GM18519 (cell line): Measurements from ENCODE around the gene USP10.

Source experiments
- ATAC-seq: cut with Tn5 transposase; IDR thresholded peaks from one replicate; pipeline ENCODE4 v1.9.1; 2021; ENCODE audit warnings: mild to moderate bottlenecking, moderate library complexity; ENCODE audit not compliant: unreplicated experiment, low FRiP score

Gene USP10, protein sequence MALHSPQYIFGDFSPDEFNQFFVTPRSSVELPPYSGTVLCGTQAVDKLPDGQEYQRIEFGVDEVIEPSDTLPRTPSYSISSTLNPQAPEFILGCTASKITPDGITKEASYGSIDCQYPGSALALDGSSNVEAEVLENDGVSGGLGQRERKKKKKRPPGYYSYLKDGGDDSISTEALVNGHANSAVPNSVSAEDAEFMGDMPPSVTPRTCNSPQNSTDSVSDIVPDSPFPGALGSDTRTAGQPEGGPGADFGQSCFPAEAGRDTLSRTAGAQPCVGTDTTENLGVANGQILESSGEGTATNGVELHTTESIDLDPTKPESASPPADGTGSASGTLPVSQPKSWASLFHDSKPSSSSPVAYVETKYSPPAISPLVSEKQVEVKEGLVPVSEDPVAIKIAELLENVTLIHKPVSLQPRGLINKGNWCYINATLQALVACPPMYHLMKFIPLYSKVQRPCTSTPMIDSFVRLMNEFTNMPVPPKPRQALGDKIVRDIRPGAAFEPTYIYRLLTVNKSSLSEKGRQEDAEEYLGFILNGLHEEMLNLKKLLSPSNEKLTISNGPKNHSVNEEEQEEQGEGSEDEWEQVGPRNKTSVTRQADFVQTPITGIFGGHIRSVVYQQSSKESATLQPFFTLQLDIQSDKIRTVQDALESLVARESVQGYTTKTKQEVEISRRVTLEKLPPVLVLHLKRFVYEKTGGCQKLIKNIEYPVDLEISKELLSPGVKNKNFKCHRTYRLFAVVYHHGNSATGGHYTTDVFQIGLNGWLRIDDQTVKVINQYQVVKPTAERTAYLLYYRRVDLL

DNA sequence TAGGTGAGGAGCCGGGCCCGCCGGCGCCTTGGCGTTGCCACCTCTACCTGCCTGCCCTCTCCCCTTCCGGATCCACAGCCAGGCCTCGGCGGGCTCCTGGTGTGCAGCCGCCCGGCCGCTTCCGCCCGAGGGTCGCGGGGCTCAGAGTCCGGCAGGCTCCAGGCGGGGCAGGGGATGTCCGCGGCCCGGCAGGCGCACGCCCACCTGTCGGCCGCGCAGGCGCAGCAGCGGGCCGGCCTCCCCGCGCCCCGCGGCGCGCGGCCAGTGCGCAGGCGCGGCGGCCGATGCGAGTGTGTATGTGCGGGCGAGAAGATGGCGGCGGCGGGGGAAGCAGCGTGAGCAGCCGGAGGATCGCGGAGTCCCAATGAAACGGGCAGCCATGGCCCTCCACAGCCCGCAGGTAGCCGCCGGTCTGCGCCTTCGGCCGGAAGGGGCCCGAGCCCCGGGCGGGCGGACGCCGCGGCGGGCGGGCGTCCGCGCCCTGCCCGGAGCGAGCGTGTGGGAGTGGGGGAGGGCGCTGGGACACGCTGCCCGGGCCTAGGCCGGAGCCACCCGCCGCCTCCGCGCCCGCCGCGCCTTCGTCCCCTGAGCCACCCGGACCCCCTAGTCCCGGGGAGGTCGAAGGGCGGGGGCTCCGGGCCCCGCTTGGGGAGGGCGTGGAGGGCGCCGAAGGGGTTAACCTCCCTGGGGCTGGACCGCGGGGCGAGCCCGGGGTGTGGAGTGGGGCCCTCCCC is at the start of gene USP10:
Gene USP10 (plus strand): TSS at position 289 of the 734 bp plus-strand sequence. CDS start 91 bp downstream, at position 380.
- ATAC-seq: peak; percentile 46

DNA sequence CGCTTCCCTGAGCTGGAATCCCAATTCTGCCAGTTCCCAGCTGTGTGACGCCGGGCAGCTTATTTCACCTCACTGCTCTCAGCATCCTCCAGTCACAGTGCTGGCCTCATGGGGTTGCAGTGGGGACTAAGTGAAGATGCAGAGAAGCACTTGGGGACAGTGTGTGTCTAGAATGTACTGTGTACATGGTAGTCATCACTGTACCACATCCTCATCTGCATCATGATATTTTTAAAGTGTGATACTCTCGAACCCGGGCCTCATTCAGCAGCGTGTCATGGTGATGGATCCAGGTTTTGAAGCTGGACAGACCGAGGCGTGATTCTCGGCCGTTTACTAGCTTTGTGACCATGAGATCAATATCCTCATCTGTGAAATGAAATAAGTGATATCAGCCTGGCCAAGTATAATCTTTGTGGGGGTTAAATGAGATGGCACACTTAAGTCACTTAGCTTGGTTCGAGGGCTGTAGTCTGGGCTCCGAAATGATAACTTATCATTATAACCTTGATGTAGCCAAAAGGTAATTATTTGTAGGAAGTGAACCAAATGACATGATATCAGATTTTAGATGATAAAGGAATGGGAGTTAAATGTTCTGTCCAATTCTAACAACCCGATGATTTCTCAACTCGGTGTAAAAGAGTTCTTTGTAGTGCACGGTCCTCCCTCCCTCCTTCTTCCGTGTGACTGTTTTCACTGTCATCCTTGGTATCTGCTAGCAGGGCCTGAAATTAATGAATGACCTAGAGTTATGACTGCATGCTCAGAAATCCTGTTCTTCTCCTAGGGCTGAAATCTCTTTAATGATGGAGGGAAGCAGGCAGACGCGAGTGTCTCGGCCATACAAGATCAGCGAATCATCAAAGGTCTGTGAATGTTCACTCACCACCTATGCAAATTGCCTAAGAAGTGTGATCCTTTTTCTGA is 49.5 kb upstream of the USP10 start:
- ATAC-seq: no peak

DNA sequence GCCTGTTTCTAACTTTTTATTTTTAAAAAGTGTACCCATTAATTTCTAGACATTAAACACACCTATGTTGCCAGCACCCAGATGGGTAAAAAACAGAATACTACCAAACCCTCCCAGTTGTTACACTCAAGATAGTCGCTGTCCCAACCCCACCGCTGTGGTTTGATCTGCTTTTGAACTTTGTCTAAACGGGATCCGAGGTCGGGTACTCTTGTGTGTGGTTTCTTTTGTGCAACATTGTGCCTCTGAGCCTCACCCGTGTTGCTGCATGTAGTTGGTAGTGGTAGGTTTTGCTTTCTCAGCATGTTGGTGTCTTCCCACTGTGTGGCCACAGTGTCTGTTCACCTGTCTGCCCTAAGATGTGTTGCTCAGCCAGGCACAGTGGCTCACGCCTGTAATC is 47.2 kb upstream of the USP10 start:
- ATAC-seq: no peak

DNA sequence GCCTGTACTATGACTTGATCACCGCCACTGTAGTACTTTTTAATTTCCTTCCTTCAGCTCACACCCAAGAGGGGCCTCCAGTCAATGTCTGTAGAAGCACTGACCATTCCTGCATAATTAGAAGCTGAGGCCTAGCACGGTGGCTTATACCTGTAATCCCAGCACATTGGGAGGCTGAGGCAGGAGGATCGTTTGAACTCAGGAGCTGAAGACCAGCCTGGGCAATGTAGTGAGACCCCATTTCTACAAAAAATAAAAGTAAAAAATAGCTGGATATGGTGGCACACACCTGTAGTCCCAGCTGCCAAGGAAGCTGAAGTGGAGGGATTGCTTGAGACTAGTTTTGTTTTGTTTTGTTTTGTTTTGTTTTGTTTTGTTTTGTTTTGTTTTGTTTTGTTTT is 45.6 kb upstream of the USP10 start:
- ATAC-seq: no peak

DNA sequence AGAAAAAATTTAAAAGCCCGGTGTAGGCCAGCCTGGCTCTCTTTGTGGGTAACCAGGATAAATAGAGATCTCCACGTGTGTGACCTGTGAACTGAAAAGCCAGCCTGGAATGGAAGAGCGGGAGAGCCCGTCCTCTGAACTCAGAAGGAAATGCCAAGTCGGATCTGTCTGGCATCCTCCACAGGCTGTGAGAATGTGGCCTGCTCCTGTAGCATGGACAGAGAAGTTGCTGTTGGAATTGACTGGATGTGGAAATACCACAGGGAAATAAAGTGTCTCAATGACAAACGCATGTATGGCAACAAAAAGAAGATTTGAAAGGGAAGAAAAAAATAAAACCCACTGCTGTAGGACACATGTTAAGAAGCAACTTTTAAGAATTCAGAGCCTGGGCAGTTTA is 44.8 kb upstream of the USP10 start:
- no peak for ATAC-seq

DNA sequence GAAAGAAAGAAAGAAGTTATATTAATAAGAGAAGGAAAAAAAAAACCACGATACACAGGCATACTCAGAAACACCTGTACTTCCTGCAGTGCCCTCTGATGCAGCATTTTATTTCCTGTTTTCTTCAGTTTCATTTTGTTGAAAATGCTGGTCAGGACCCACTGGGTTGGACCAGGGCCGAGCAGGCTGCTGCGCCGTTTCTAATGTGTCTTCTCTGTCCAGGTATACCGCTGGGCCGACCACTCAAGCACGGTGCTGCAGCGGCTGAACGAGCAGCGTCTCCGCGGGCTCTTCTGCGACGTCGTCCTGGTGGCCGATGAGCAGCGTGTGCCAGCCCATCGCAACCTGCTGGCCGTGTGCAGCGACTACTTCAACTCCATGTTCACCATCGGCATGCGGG is 43.2 kb upstream of the USP10 start:
- no peak for ATAC-seq

DNA sequence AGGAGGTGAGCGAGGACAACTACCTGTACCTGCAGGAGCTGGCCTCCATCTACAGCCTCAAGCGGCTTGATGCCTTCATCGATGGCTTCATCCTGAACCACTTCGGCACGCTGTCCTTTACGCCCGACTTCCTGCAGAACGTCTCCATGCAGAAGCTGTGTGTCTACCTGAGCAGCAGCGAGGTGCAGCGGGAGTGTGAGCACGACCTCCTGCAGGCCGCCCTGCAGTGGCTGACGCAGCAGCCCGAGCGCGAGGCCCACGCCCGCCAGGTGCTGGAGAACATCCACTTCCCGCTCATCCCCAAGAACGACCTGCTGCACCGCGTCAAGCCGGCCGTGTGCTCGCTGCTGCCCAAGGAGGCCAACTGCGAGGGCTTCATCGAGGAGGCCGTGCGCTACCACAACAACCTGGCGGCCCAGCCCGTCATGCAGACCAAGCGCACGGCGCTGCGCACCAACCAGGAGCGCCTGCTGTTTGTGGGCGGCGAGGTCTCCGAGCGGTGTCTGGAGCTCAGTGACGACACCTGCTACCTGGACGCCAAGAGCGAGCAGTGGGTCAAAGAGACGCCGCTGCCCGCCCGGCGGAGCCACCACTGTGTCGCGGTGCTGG is 42.5 kb upstream of the USP10 start:
- ATAC-seq: no peak

DNA sequence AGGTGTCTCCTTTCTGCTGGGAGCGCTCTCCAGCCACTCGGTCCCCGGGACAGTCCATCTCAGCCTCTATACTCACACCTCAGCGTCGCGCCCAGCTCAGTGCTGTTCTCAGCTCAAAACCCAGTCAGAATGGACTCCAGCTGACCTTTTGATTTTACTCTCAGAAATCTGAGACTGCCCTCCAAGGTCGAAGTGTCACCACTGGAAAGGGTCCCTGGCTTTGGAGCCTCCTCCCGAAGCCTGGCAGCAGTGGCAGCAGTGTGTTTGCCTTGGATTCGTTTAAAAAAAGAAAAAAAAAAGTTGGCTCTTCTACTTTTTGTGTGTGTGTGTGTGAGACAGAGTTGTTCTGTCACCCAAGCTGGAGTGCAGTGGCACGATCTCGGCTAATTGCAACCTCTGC is 41.1 kb upstream of the USP10 start:
- no peak for ATAC-seq

DNA sequence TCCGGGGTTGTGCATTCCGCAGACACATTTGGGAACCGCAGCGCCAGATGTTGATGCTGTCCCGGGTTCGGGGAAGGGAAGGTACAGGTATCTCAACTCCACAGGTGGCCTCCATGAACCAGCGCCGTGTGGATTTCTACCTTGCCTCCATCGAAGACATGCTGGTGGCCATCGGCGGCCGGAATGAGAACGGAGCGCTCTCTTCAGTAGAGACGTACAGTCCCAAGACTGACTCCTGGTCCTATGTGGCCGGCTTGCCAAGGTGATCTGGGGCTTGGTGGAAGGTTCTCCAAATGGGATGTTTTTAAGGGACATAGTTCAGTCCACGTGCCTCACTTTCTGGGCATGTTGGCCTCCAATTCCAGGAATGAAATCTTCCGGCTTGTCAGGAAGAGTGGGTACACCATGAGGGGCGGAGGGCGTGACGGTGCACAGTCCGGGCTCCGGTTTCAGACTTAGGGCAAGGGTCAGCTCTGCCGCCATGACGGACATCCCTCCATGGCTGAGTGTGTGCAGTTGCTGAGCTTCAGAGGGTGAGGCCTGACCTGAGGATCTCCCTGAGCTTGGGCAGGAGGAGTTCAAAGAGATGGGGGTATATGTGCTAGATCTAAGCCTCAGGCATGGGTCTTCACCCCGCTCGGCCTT is 40.0 kb upstream of the USP10 start:
- ATAC-seq: no peak

DNA sequence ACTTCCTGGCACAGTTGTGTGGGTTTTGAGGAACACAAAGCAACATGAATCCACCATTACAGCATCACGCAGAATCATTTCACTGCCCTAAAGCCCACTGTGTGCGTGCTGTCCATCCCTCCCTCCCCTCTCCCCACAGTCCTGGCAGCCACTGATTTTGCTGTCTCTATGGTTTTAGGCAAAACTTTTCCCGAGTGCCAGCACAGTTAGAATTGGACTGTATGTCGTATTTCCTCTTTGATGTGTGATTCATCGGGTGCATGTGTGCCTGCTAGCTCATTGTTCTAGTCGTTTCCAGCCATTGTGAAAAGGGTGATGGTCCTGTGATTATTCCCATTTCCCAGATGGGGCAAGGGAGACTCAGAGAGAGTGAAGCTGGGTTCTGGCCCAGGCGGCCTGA is 38.8 kb upstream of the USP10 start:
- no peak for ATAC-seq

DNA sequence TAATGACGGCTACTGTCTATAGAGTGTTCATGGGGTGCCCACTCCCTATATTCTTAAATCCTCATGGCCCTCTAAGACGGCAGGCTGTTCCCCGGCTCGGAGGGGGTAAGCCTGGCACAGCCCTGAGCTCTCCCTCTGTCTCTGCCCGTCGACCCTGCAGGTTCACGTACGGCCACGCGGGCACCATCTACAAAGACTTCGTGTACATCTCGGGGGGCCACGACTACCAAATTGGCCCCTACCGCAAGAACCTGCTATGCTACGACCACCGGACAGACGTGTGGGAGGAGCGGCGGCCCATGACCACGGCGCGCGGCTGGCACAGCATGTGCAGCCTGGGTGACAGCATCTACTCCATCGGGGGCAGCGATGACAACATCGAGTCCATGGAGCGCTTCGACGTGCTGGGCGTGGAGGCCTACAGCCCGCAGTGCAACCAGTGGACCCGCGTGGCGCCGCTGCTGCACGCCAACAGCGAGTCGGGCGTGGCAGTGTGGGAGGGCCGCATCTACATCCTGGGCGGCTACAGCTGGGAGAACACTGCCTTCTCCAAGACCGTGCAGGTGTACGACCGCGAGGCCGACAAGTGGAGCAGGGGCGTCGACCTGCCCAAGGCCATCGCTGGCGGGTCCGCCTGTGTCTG is 38.3 kb upstream of the USP10 start:
- ATAC-seq: no peak

DNA sequence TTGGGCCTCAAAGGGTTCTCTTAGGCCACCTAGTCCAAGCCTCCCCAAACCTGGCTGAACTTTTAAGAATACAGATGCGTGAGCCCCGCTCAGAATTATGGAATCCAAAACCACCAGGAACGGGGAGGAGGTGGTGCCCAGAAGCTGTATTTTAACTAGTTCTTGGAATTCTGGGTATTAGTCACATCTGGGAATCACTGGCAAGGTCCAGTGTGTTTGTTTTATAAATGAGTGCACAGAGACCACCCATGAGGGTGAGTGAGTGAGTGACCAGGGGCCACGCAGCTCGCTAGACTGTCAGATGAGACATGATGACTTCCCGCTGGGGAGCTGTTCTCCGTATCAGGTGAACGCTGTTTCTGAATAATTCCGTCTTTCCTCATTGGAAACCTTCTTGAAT is 37.3 kb upstream of the USP10 start:
- ATAC-seq: no peak

DNA sequence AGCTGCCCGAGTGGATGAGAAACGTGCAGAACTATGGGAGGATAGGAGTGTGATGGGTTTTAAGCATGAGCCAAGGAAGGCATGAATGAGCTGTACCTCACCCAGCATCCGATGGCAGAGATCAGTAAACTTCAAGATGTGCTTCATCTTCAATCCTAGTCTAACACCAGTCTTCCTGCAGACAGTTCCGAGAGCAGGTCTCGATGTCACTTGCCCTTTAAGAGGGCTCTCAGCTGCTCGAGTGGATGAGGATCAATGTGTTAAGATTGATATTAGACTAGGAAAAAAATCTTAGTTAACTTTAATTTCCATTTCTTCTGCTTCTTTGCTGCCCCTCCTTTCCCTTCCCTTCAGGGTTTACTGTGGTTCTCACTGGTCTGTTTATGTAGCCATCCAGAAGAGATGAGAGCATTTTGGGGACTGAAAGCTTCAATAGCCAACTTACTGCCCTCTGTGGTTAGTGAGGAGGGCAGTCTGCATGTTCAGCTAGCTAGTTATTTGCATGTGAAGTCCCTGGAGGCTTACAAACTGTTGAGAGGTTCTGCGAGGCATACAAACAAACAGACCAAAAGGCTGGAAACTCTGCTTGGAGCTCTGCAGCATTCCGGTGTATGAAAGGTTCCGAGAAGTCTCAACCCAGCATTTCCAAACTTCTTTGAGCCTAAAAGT is 36.2 kb upstream of the USP10 start:
- ATAC-seq: no peak

DNA sequence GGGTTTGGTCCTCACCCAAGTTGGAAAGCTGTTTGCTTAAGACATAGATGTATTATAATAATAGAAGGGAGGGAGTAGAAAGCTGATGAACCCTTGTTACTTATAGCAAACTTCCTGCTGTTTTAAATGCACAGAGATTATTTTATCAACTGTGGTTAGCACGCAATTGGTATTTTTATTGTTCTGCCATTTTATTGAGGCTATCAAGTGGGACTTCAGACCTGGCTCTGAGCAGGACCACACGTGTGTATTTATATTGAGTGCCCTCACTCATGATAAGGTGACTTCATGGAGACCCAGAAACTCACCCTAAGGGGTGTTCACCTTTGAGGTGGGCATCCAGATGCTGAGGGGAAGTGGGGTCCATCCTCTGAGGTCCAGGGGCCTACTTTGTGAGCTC is 34.4 kb upstream of the USP10 start:
- ATAC-seq: no peak

DNA sequence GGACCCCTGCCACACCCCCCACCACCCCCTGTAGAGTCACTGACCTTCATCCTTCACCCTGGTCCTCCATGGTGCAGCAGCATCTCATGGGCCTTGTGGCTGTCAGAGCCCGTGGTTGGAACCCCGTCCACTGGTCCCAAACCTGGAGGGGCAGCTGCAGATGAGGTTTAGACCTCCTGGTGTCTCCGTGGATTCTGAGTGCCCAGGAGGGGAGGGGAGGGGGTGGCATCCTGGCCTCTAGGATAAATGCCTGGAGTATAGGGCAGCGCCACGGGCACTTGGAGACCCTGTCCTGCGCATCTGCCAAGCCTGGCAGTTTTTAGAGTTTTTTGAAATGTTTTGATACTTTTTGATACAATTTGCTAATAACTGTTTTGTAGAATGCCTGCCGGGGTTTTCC is 34.0 kb upstream of the USP10 start:
- no peak for ATAC-seq

DNA sequence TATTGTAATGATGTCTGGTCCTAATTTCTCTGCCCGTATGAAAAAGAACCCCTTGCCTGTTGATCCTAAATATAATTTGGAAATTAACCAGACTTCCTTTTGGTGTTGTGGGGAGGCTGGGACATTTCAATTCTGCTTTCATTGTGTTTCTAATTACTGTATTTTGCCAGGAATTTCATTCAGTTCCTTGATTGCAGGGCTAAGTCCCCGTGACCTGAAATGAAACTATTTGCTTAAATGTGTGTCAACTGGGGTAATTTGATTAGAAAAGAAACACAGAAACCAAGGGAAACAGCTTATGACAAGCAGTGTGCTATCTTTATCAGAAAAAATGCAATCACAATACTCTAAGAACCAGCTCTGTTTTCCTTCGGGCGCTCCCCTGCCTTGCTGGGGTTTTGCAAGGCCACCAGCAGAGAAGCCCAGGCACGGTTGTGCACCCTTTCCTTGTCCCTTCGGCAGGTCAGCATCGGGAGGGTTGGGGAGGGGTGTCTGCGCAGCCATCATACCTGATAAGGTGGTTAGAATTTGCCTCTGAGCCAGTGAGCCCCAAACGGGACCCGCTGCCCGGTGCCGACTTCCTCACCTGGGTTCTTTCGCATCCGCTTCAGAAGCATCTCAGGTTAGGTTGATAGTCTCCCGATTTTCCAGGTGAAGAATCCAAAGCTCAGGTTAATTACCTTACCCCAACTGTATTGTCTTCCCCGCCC is 32.0 kb upstream of the USP10 start:
- no peak for ATAC-seq

DNA sequence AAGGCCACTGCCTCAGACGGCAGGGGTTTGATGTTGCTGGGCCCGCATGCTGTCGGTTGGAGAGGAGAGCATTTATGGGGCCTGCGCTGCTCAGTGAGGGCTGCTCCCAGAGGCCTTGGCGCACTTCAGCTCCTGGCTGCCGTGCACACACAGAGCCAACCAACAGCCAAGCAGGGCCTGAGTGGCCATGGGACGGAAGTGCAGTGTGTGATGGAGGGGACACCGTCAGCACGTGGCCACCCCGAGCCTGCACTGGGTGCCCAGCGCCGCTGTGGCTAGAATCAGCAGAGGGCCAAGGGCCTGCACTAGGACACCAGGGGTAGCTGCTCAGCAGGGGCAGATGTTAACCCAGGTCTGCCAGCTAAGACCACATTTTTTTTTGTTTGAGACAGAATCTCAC is 29.7 kb upstream of the USP10 start:
- ATAC-seq: no peak
